HG02885 (cell line): ENCODE measurements around the gene ZC3H12C.
A peak's percentile ranks its signal among the peaks of the same experiment; 100 is the strongest.
"Not testable (repeated sequence)": the region's sequence is repeated elsewhere in the genome, so short reads cannot be mapped to it uniquely, and the experiment has no call there.

Experiments
- ATAC-seq: cut with Tn5 transposase; IDR thresholded peaks from one replicate; pipeline ENCODE4 v1.9.1; 2021; ENCODE audit warnings: mild to moderate bottlenecking; ENCODE audit not compliant: unreplicated experiment, poor library complexity

Gene ZC3H12C

GRCh38 chr11:110092515-110093406 lies at the start of gene ZC3H12C:
Gene ZC3H12C (plus strand): TSS chr11:110093392. CDS start chr11:110093412, 20 bp downstream.
- ATAC-seq = peak; percentile 58

- ATAC-seq = no peak
Measured at GRCh38 chr11:110044226-110044968, 48.8 kb upstream of the ZC3H12C start.

- ATAC-seq = no peak
Measured at GRCh38 chr11:110046775-110047380, 46.3 kb upstream of the ZC3H12C start.

GRCh38 chr11:110049501-110050200 lies 43.5 kb upstream of the ZC3H12C start:
- no peak for ATAC-seq

GRCh38 chr11:110050201-110050506 lies 43.0 kb upstream of the ZC3H12C start:
- no peak for ATAC-seq

- no peak for ATAC-seq
Measured at GRCh38 chr11:110053848-110054414, 39.3 kb upstream of the ZC3H12C start.

- no peak for ATAC-seq
Measured at GRCh38 chr11:110056956-110057355, 36.2 kb upstream of the ZC3H12C start.

- no peak for ATAC-seq
Measured at GRCh38 chr11:110059706-110060463, 33.3 kb upstream of the ZC3H12C start.

GRCh38 chr11:110061296-110061695 lies 31.9 kb upstream of the ZC3H12C start:
- no peak for ATAC-seq

GRCh38 chr11:110062247-110062646 lies 30.9 kb upstream of the ZC3H12C start:
- ATAC-seq = no peak

GRCh38 chr11:110065189-110065588 lies 28.0 kb upstream of the ZC3H12C start:
- ATAC-seq = no peak

GRCh38 chr11:110068001-110068400 lies 25.2 kb upstream of the ZC3H12C start:
- ATAC-seq = not testable (repeated sequence)

GRCh38 chr11:110069158-110069737 lies 23.9 kb upstream of the ZC3H12C start:
- no peak for ATAC-seq

GRCh38 chr11:110070176-110070575 lies 23.0 kb upstream of the ZC3H12C start:
- no peak for ATAC-seq

- ATAC-seq = no peak
Measured at GRCh38 chr11:110071197-110071596, 22.0 kb upstream of the ZC3H12C start.

- ATAC-seq = no peak
Measured at GRCh38 chr11:110072930-110073329, 20.3 kb upstream of the ZC3H12C start.

- ATAC-seq = no peak
Measured at GRCh38 chr11:110074499-110074898, 18.7 kb upstream of the ZC3H12C start.

- ATAC-seq = no peak
Measured at GRCh38 chr11:110075105-110075846, 17.9 kb upstream of the ZC3H12C start.

- ATAC-seq = no peak
Measured at GRCh38 chr11:110075847-110076208, 17.4 kb upstream of the ZC3H12C start.
